ENCODE results near the gene SOBP. TPM values are rescaled to one million over a fixed set of nuclear protein-coding genes. Genes with fewer than 3 reads are reported as not detected.

SOBP gene
- total RNA-seq, 1 donor from 2014 or later = 24.0 TPM

GRCh38 chr6:107670792-107671199 is 180.9 kb downstream of the SOBP start:
- H3K4me3 Mint-ChIP-seq = peak overlapping the region; percentile 62
- no peak for TF ChIP-seq CTCF (conservative IDR thresholded peaks at IDR 0.05)
- peak overlapping the region; percentile 30 for H3K27ac Mint-ChIP-seq (ENCODE audit: unreplicated experiment)
- peaks cover 68% of the 10 kb centered on the region for H3K4me1 Mint-ChIP-seq
- peak; percentile 44 for DNase-seq (ENCODE audit: low read depth, low spot score)
- H3K36me3 Mint-ChIP-seq (ENCODE audit: low read depth) = no peaks in the 10 kb centered on the region
- no peaks in the 10 kb centered on the region for H3K27me3 Mint-ChIP-seq (ENCODE audit: low read depth)
- no peaks in the 10 kb centered on the region for H3K9me3 Mint-ChIP-seq

DNA sequence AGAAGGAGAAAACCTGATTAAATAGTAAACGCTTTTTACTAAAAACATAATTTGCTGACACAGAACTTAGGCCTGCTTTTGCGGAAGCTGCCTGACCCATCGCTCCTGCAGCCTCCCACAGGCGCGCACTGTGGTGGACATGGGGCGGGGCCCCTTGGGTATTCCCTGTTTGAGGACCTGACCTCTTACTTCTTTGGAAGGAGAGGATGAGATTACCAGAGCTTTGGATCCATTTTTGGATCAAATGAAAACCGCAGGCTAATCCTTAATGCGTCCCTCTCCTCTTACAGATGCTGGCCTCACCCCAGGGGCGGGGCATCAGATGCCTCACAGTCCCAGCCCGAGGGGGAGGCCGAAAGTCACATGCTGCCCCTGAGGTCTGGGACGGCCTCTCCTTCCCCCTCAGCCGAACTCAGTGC is 183.2 kb downstream of the SOBP start:
- Mint-ChIP-seq H3K4me1 (peaks cover 51% of the 10 kb centered on the region), H3K27me3 (ENCODE audit: low read depth) (no peaks in the 10 kb centered on the region), H3K27ac (ENCODE audit: unreplicated experiment) (no peak overlapping the region), H3K9me3 (no peaks in the 10 kb centered on the region), H3K36me3 (ENCODE audit: low read depth) (no peaks in the 10 kb centered on the region), H3K4me3 (no peak overlapping the region)
- no peak for TF ChIP-seq CTCF (conservative IDR thresholded peaks at IDR 0.05)
- no peak for DNase-seq (ENCODE audit: low read depth, low spot score)

DNA sequence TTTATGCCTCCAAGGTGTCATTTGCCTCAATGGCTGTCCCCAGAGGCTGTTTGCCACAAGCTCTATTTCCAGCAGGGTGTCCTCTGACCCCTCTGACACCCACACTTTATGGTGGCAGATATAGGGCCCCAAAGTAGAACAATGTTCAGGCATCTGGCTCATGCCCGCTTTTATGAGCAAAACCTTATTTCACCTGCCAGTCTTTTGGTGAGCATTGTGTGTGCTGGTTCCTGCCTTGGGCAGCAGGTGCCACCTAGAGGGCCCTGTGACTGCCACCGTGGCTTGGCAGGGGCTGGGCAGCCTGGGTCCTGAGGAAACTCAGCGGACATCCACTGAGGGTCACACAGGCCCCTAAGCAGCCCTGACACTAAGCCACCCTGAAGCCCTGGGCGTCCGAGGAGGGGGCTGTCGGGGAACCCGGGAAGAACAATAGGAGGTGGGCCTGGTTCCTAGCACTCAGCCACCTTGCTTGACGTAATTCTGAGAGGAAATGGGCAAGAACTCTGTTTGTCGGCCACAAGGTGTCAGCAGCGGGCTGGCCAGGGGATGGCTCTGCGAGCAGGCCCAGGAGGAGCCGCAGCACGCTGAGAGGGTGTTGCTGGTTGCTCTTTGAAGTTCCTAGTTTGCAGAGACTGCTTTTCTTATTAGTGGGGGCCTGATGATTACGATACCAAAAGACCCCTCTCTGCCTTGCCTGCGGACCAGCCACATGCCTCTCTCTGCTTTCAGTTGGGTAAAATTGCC is 185.2 kb downstream of the SOBP start:
- peak; percentile 87 for DNase-seq (ENCODE audit: low read depth, low spot score)
- Mint-ChIP-seq H3K36me3 (ENCODE audit: low read depth) (no peaks in the 10 kb centered on the region), H3K27me3 (ENCODE audit: low read depth) (no peaks in the 10 kb centered on the region), H3K27ac (ENCODE audit: unreplicated experiment) (peak overlapping the region; percentile 92), H3K4me3 (peak overlapping the region; percentile 11), H3K9me3 (no peaks in the 10 kb centered on the region), H3K4me1 (peaks cover 49% of the 10 kb centered on the region)
- TF ChIP-seq CTCF (conservative IDR thresholded peaks at IDR 0.05) = peak; percentile 90

- peaks cover 42% of the 10 kb centered on the region for H3K4me1 Mint-ChIP-seq
- no peaks in the 10 kb centered on the region for H3K9me3 Mint-ChIP-seq
- H3K36me3 Mint-ChIP-seq (ENCODE audit: low read depth) = no peaks in the 10 kb centered on the region
- no peak overlapping the region for H3K4me3 Mint-ChIP-seq
- no peak for TF ChIP-seq CTCF (conservative IDR thresholded peaks at IDR 0.05)
- H3K27ac Mint-ChIP-seq (ENCODE audit: unreplicated experiment) = peak overlapping the region; percentile 85
- no peaks in the 10 kb centered on the region for H3K27me3 Mint-ChIP-seq (ENCODE audit: low read depth)
- DNase-seq (ENCODE audit: low read depth, low spot score) = no peak
Measured at GRCh38 chr6:107676042-107676441, 186.1 kb downstream of the SOBP start.

DNA sequence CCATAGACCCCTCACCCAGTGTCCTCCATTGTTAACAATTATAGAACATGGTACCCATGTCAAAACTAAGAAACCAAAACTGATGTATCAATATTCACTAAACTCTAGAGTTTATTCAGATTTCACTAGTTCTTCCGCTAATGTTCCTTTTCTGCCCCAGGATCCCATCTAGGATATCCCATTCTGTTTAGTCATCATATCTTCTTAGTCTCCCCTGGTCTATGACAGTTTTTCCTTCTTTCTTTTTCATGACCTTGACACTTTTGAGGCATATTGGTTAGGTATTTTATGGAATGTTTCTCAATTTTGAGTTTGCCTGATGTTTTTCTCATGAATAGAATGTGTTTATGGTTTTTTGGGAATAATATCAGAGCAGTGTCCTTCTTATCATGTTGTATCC is 187.5 kb downstream of the SOBP start:
- TF ChIP-seq CTCF (conservative IDR thresholded peaks at IDR 0.05) = no peak
- Mint-ChIP-seq H3K27ac (ENCODE audit: unreplicated experiment) (no peak overlapping the region), H3K4me1 (peaks cover 30% of the 10 kb centered on the region), H3K36me3 (ENCODE audit: low read depth) (peaks cover under 1% of the 10 kb centered on the region), H3K27me3 (ENCODE audit: low read depth) (no peaks in the 10 kb centered on the region), H3K9me3 (peaks cover under 1% of the 10 kb centered on the region), H3K4me3 (no peak overlapping the region)
- DNase-seq (ENCODE audit: low read depth, low spot score) = no peak
